ENCODE measurements around the gene TMBIM6. TPM values are rescaled to one million over a fixed set of nuclear protein-coding genes. Genes with fewer than 3 reads are reported as not detected.

The TMBIM6 gene
- 390 to 492 TPM (median 490 TPM) in 5 replicates for total RNA-seq (2022; extraction: Qiagen RNA extraction; ENCODE audit: low read depth)

GRCh38 chr12:49740930-49741881, at the start of gene TMBIM6:
TSS of gene TMBIM6 (plus strand) at chr12:49741557. CDS start at chr12:49752494, 10,937 bp downstream.

GRCh38 chr12:49707128-49707811, 34.1 kb upstream of the TMBIM6 start, which contains the start of gene FMNL3:
TSS of gene FMNL3 (minus strand) at chr12:49707405. CDS start at chr12:49707180, 225 bp downstream.

Other genes with a start within 250 kb of the TMBIM6 start
- 1.2 to 3.2 TPM (median 2.8 TPM) in 5 replicates for gene KCNH3, start 202.5 kb upstream of the TMBIM6 start, total RNA-seq (2022; extraction: Qiagen RNA extraction; ENCODE audit: low read depth)
- gene MCRS1, start 173.4 kb upstream of the TMBIM6 start, total RNA-seq (2022; extraction: Qiagen RNA extraction; ENCODE audit: low read depth): 58.2 to 66.0 TPM (median 64.9 TPM) in 5 replicates
- 0.08 to 0.16 TPM (median 0.13 TPM) in 4 of 5 replicates, not detected in the other for gene FAM186B, start 135.9 kb upstream of the TMBIM6 start, total RNA-seq (2022; extraction: Qiagen RNA extraction; ENCODE audit: low read depth)
- 5.2 to 7.9 TPM (median 6.3 TPM) in 5 replicates for gene PRPF40B, start 118.0 kb upstream of the TMBIM6 start, total RNA-seq (2022; extraction: Qiagen RNA extraction; ENCODE audit: low read depth)
- gene FMNL3, start 34.2 kb upstream of the TMBIM6 start, total RNA-seq (2022; extraction: Qiagen RNA extraction; ENCODE audit: low read depth): 1.3 to 2.1 TPM (median 1.8 TPM) in 5 replicates
- gene NCKAP5L, start 86.9 kb downstream of the TMBIM6 start, total RNA-seq (2022; extraction: Qiagen RNA extraction; ENCODE audit: low read depth): 7.5 to 9.3 TPM (median 8.1 TPM) in 5 replicates
- 3.8 to 4.4 TPM (median 4.2 TPM) in 5 replicates for gene BCDIN3D, start 101.5 kb downstream of the TMBIM6 start, total RNA-seq (2022; extraction: Qiagen RNA extraction; ENCODE audit: low read depth)
- gene FAIM2, start 162.3 kb downstream of the TMBIM6 start, total RNA-seq (2022; extraction: Qiagen RNA extraction; ENCODE audit: low read depth): 0.28 TPM in 1 of 5 replicates, not detected in the others
- gene AQP2, start 209.2 kb downstream of the TMBIM6 start, total RNA-seq (2022; extraction: Qiagen RNA extraction; ENCODE audit: low read depth): not detected in 5 replicates
- not detected in 5 replicates for gene AQP5, start 220.3 kb downstream of the TMBIM6 start, total RNA-seq (2022; extraction: Qiagen RNA extraction; ENCODE audit: low read depth)
- not detected in 5 replicates for gene AQP6, start 231.4 kb downstream of the TMBIM6 start, total RNA-seq (2022; extraction: Qiagen RNA extraction; ENCODE audit: low read depth)

Data from A549 treated with GW870086 at 1 μM for 4 hours (cell line).